Measurements from ENCODE around the gene RAD51AP2.

DNA sequence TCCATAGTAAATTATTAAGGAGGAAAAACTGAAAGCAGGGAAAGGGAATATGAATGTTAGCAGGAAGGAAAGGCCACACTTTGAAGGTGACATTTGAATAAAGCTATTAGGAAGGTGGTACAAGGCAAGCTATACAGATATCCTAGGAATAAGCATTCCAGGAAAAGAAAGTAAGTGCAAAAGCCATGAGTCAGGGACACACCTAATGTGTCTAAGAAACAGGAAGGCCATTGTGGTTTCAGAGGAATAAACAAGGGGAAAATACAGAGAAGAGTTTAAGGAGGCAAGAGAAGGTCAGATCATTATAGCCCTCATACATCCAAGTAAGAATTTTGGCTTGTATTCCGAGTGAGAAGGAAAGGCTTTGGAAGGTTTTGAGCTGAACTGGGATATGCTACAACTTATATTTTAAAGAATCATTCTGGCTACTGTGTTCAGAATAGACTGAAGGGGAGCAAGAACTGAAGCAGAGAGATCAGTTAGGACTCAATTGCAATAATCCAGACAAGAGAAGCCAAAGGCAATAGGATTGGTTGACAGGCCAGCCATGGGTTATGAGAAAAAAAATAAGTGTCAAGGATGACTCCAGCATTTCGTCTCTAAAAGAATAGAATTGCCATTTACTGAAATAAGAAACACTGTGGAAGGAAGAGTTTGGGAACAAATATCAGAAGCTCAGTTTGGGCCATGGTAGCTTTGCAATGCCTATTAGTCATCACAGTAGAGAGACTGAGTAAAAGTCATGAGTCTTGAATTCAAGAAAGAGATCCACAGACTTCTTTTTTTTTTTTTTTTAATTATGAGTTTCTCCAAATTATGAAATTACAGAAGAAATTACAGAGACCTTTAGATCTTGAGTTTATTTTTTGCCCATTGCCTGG is 11.3 kb downstream of the RAD51AP2 start:
- TF ChIP-seq SUPT20H (IDR thresholded peaks at IDR 0.05; ENCODE audit: borderline replicate concordance, control insufficient read depth, low read depth, low read length) (no peak), HDAC2 (IDR thresholded peaks at IDR 0.05) (no peak), SMAD1 (IDR thresholded peaks at IDR 0.05; ENCODE audit: low read depth, partially characterized antibody) (no peak), REST (IDR thresholded peaks at IDR 0.05; ENCODE audit: low read depth, low read length) (no peak), RELA (IDR thresholded peaks at IDR 0.05; ENCODE audit: borderline replicate concordance, partially characterized antibody) (no peak), HDGF (IDR thresholded peaks at IDR 0.05) (no peak), NFIC (IDR thresholded peaks at IDR 0.05; ENCODE audit: low read depth, low read length) (no peak), CEBPB (IDR thresholded peaks at IDR 0.05; ENCODE audit: borderline replicate concordance in 1 of 2, low read depth in 2 of 2, low read length in 2 of 2) (no peak), EZH2 (IDR thresholded peaks at IDR 0.05; ENCODE audit: borderline replicate concordance, control insufficient read depth, low read depth, low read length) (no peak), CHD4 (IDR thresholded peaks at IDR 0.05) (no peak), POLR2AphosphoS5 (IDR thresholded peaks at IDR 0.05; ENCODE audit: low read length) (no peak), SIN3A (IDR thresholded peaks at IDR 0.05; ENCODE audit: low read depth, low read length) (no peak), EP300 (IDR thresholded peaks at IDR 0.05; ENCODE audit: borderline replicate concordance in 1 of 2, control insufficient read depth in 1 of 2, low read depth in 2 of 2, low read length in 2 of 2) (no peak)
- TF ChIP-seq, protein P1, sequence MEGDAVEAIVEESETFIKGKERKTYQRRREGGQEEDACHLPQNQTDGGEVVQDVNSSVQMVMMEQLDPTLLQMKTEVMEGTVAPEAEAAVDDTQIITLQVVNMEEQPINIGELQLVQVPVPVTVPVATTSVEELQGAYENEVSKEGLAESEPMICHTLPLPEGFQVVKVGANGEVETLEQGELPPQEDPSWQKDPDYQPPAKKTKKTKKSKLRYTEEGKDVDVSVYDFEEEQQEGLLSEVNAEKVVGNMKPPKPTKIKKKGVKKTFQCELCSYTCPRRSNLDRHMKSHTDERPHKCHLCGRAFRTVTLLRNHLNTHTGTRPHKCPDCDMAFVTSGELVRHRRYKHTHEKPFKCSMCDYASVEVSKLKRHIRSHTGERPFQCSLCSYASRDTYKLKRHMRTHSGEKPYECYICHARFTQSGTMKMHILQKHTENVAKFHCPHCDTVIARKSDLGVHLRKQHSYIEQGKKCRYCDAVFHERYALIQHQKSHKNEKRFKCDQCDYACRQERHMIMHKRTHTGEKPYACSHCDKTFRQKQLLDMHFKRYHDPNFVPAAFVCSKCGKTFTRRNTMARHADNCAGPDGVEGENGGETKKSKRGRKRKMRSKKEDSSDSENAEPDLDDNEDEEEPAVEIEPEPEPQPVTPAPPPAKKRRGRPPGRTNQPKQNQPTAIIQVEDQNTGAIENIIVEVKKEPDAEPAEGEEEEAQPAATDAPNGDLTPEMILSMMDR (IDR thresholded peaks at IDR 0.05 in 2 of 3, conservative IDR thresholded peaks at IDR 0.05 in 1 of 3; ENCODE audit: control insufficient read depth in 2 of 3, extremely low read depth in 1 of 3, insufficient read depth in 1 of 3, low read depth in 3 of 3, low read length in 3 of 3), result no peak
